GM23338 (cell line): Measurements from ENCODE around the gene BCAP31.

Experiments
- CREB1 ChIP-seq: fragments of 250-450 bp; sonication (Bioruptor Pico); IDR thresholded peaks from 2 replicates; pipeline ENCODE4 v1.5.0; 2020; ENCODE audit warnings: low read depth, mild to moderate bottlenecking, moderate library complexity
- CTCF ChIP-seq, 2 experiments: fragments of 200-600 bp in 1 of 2; sonication (generic) in 1 of 2; conservative IDR thresholded peaks; 2 replicates each; pipeline versions ENCODE4 v1.5.1 to v1.6.1; 2016 to 2017; ENCODE audit warnings: antibody characterized with exemption in 2 of 2, low read depth in 2 of 2, mild to moderate bottlenecking in 2 of 2, moderate library complexity in 1 of 2
- ETS1 ChIP-seq: IDR thresholded peaks from 2 replicates; pipeline ENCODE4 v1.6.1; 2016; ENCODE audit warnings: antibody characterized with exemption
- EZH2 ChIP-seq: fragments of 200-600 bp; sonication (generic); IDR thresholded peaks from one replicate; pipeline ENCODE4 v1.8.0; 2017; ENCODE audit warnings: antibody characterized with exemption, mild to moderate bottlenecking, low read depth; ENCODE audit not compliant: unreplicated experiment
- EZH2phosphoT487 ChIP-seq: fragments of 200-600 bp; sonication (generic); IDR thresholded peaks from one replicate; pipeline ENCODE4 v1.8.1; 2018; ENCODE audit warnings: antibody characterized with exemption; ENCODE audit not compliant: unreplicated experiment
- JUNB ChIP-seq: IDR thresholded peaks from one replicate; pipeline ENCODE4 v1.6.1; 2016; ENCODE audit warnings: antibody characterized with exemption; ENCODE audit not compliant: unreplicated experiment
- POLR2AphosphoS5 ChIP-seq: IDR thresholded peaks from 2 replicates; pipeline ENCODE4 v1.6.1; 2016; ENCODE audit warnings: antibody characterized with exemption, low read depth
- STAT1 ChIP-seq: IDR thresholded peaks from one replicate; pipeline ENCODE4 v1.6.1; 2016; ENCODE audit warnings: antibody characterized with exemption; ENCODE audit not compliant: unreplicated experiment
- ZNF114 ChIP-seq: fragments of 250-450 bp; sonication (Bioruptor Pico); IDR thresholded peaks from 2 replicates; pipeline ENCODE4 v1.5.0; 2020; ENCODE audit warnings: mild to moderate bottlenecking, moderate library complexity
- ZNF331 ChIP-seq: fragments of 250-450 bp; sonication (Bioruptor Pico); IDR thresholded peaks from 2 replicates; pipeline ENCODE4 v1.5.0; 2020; ENCODE audit warnings: low read depth, mild to moderate bottlenecking, moderate library complexity

- TF ChIP-seq EZH2phosphoT487 (no peak), JUNB (no peak), CTCF (conservative IDR thresholded peaks at IDR 0.05; ENCODE audit: low read depth in 2 of 2) (no peak), EZH2 (no peak), POLR2AphosphoS5 (no peak), STAT1 (no peak), CREB1 (CRISPR knock-in tag) (no peak), ZNF331 (CRISPR knock-in tag) (no peak), ETS1 (no peak), ZNF114 (no peak)
These were observed 70.6 kb downstream of the BCAP31 start for GRCh38 chrX:153653556-153653955.
